ENCODE measurements around the gene SPHKAP.

- TF ChIP-seq, protein P1, sequence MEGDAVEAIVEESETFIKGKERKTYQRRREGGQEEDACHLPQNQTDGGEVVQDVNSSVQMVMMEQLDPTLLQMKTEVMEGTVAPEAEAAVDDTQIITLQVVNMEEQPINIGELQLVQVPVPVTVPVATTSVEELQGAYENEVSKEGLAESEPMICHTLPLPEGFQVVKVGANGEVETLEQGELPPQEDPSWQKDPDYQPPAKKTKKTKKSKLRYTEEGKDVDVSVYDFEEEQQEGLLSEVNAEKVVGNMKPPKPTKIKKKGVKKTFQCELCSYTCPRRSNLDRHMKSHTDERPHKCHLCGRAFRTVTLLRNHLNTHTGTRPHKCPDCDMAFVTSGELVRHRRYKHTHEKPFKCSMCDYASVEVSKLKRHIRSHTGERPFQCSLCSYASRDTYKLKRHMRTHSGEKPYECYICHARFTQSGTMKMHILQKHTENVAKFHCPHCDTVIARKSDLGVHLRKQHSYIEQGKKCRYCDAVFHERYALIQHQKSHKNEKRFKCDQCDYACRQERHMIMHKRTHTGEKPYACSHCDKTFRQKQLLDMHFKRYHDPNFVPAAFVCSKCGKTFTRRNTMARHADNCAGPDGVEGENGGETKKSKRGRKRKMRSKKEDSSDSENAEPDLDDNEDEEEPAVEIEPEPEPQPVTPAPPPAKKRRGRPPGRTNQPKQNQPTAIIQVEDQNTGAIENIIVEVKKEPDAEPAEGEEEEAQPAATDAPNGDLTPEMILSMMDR (conservative IDR thresholded peaks at IDR 0.05; ENCODE audit: low read depth, low read length), result no peak
- TF ChIP-seq EZH2 (IDR thresholded peaks at IDR 0.05; ENCODE audit: borderline replicate concordance, low read depth, low read length, poor library complexity, severe bottlenecking), result no peak
Observed at GRCh38 chr2:228118940-228119339, 62.5 kb downstream of the SPHKAP start.
